Gastrocnemius medialis (tissue), 4 donors: ENCODE results near the gene ACTA2.

Experiments used
- POLR2A ChIP-seq, 2 donors: fragments of 450-650 bp; IDR thresholded peaks; one replicate each; pipeline ENCODE4 v1.6.1; 2017; ENCODE audit warnings: antibody characterized with exemption in 2 of 2, mild to moderate bottlenecking in 2 of 2, moderate library complexity in 2 of 2
- TF ChIP-seq, protein P1 (sequence below), 5 experiments: fragments of 450-650 bp in 3 of 5; fragments of 200-600 bp in 2 of 5; sonication (generic) in 2 of 5; IDR thresholded peaks in 4 of 5; conservative IDR thresholded peaks in 1 of 5; 1 replicate in 4 of 5; 2 replicates in 1 of 5; pipeline ENCODE4 v1.5.1; 2016 to 2019; ENCODE audit warnings: antibody characterized with exemption in 5 of 5, mild to moderate bottlenecking in 3 of 5, moderate library complexity in 3 of 5

DNA sequence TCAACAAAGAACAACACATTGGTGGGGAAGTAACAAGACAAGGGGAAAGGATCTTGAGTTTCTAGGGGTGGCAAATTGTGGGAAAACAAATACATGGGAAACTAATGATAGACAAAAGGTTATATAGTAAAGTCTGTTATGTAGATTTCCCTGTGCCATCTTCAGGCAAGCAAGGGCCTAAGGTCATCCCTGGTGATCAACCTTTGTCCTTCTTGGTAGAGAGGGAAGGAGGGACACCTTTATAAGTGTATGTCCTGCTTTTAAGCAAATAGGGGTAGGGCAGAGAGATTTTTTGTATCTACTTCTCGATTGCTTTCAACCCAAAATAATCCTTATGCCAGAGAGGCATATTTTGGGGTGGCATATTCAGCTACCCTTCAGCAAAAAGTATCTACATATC is 11.8 kb upstream of the ACTA2 start:
- TF ChIP-seq, protein P1, sequence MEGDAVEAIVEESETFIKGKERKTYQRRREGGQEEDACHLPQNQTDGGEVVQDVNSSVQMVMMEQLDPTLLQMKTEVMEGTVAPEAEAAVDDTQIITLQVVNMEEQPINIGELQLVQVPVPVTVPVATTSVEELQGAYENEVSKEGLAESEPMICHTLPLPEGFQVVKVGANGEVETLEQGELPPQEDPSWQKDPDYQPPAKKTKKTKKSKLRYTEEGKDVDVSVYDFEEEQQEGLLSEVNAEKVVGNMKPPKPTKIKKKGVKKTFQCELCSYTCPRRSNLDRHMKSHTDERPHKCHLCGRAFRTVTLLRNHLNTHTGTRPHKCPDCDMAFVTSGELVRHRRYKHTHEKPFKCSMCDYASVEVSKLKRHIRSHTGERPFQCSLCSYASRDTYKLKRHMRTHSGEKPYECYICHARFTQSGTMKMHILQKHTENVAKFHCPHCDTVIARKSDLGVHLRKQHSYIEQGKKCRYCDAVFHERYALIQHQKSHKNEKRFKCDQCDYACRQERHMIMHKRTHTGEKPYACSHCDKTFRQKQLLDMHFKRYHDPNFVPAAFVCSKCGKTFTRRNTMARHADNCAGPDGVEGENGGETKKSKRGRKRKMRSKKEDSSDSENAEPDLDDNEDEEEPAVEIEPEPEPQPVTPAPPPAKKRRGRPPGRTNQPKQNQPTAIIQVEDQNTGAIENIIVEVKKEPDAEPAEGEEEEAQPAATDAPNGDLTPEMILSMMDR (IDR thresholded peaks at IDR 0.05 in 4 of 5, conservative IDR thresholded peaks at IDR 0.05 in 1 of 5), result no peak
- no peak for TF ChIP-seq POLR2A (IDR thresholded peaks at IDR 0.05)
